ENCODE results near the gene ENAH.

- TF ChIP-seq CTCF (IDR thresholded peaks at IDR 0.05) (no peak), CHD2 (IDR thresholded peaks at IDR 0.05; ENCODE audit: low read length, partially characterized antibody) (no peak), REST (IDR thresholded peaks at IDR 0.05; ENCODE audit: low read depth, low read length) (no peak), TAF1 (IDR thresholded peaks at IDR 0.05; ENCODE audit: borderline replicate concordance, low read depth, low read length) (no peak), FOXJ3 (CRISPR knock-in tag; IDR thresholded peaks at IDR 0.05) (no peak), JUND (IDR thresholded peaks at IDR 0.05) (no peak)
Measured at GRCh38 chr1:225448146-225448805, 204.6 kb downstream of the ENAH start.
